Endothelial cell of umbilical vein (primary cell): ENCODE data around the gene KIAA1191. TPM values are rescaled to one million over a fixed set of nuclear protein-coding genes. Genes with fewer than 3 reads are reported as not detected.

ENCODE experiments used
- BruUV-seq: library from RNA; stranded (reverse); fragments of 400-500 nt; replicated peaks from 2 replicates; lab custom pipeline; 2021; lab: Mats Ljungman, UMichigan
- CTCF ChIA-PET: fragments of 300-600, 350-600 bp; sonication (Branson Sonifier 250); formaldehyde crosslinking; loops from one replicate; lab custom pipeline; 2021; ENCODE audit warnings: antibody characterized with exemption, inconsistent platforms; lab: Charles Lee
- POLR2A ChIA-PET: fragments of 300-600, 350-600 bp; sonication (Branson Sonifier 250); formaldehyde crosslinking; loops from one replicate; lab custom pipeline; 2021; ENCODE audit warnings: antibody characterized with exemption, inconsistent platforms; lab: Charles Lee
- DNase-seq: peaks from one replicate; pipeline ENCODE4 v3.0.0-alpha.2; 2011; ENCODE audit warnings: low read depth, low spot score
- FAIRE-seq: peaks from 2 replicates; lab custom pipeline; 2011; peaks lifted over from hg19 to GRCh38; lab: Jason Lieb, UNC
- H2AFZ ChIP-seq: 2 replicates; pipeline ENCODE4 v1.6.0; 2012; ENCODE audit warnings: low read depth, low read length, control low read depth, inconsistent platforms
- H3K27ac ChIP-seq: 2 replicates; pipeline ENCODE4 v1.5.1; 2011; ENCODE audit warnings: low read depth, mild to moderate bottlenecking, control low read depth, low read length, moderate library complexity; ENCODE audit not compliant: insufficient read depth
- H3K27me3 ChIP-seq, 2 experiments: 2 replicates each; pipeline versions ENCODE4 v1.6.0 to v1.6.1; 2011; ENCODE audit warnings: low read length in 2 of 2, mixed read lengths in 1 of 2; ENCODE audit not compliant: control insufficient read depth in 2 of 2, insufficient read depth in 2 of 2
- H3K36me3 ChIP-seq, 2 experiments: 2 replicates in 1 of 2; 3 replicates in 1 of 2; pipeline ENCODE4 v1.5.1; 2011; ENCODE audit warnings: low read length in 2 of 2, mild to moderate bottlenecking in 1 of 2, moderate library complexity in 1 of 2; ENCODE audit not compliant: control insufficient read depth in 2 of 2, insufficient read depth in 2 of 2; ENCODE audit errors: extremely low read depth in 1 of 2
- H3K4me1 ChIP-seq: 3 replicates; pipeline ENCODE4 v1.5.1; 2011; ENCODE audit warnings: mild to moderate bottlenecking, low read length; ENCODE audit not compliant: control insufficient read depth, insufficient read depth; ENCODE audit errors: extremely low read depth
- H3K4me2 ChIP-seq: 2 replicates; pipeline ENCODE4 v1.6.1; 2011; ENCODE audit warnings: low read length, control low read depth, mixed read lengths; ENCODE audit not compliant: insufficient read depth
- H3K4me3 ChIP-seq, 3 experiments: fragments of 200-600 bp in 1 of 3; sonication (generic), shearing (Covaris generic) in 1 of 3; replicated peaks in 1 of 3; 2 replicates each; pipeline ENCODE4 v1.5.1; 2011 to 2016; ENCODE audit warnings: control low read depth in 3 of 3, low read length in 3 of 3, mild to moderate bottlenecking in 2 of 3, inconsistent platforms in 1 of 3, low read depth in 1 of 3, moderate library complexity in 1 of 3; ENCODE audit not compliant: insufficient read depth in 1 of 3
- H3K79me2 ChIP-seq: 2 replicates; pipeline ENCODE4 v1.6.0; 2012; ENCODE audit warnings: low read length, inconsistent platforms; ENCODE audit not compliant: control insufficient read depth, insufficient read depth
- H3K9ac ChIP-seq: replicated peaks from 2 replicates; pipeline ENCODE3; 2011; ENCODE audit warnings: low read length, control low read depth; ENCODE audit not compliant: insufficient read depth; ENCODE audit errors: extremely low read depth
- H3K9me1 ChIP-seq: replicated peaks from 3 replicates; pipeline ENCODE4 v1.6.0; 2011; ENCODE audit warnings: mild to moderate bottlenecking, low read length; ENCODE audit not compliant: control insufficient read depth, insufficient read depth; ENCODE audit errors: extremely low read depth
- H3K9me3 ChIP-seq: replicated peaks from 2 replicates; pipeline ENCODE4 v1.5.1; 2012; ENCODE audit warnings: low read length, inconsistent platforms; ENCODE audit not compliant: control insufficient read depth, insufficient read depth
- H4K20me1 ChIP-seq: replicated peaks from 2 replicates; pipeline ENCODE3; 2011; ENCODE audit warnings: mild to moderate bottlenecking, low read length; ENCODE audit not compliant: control insufficient read depth, insufficient read depth; ENCODE audit errors: extremely low read depth
- CTCF ChIP-seq, 2 donors: IDR thresholded peaks; 1 replicate in 1 of 2; 2 replicates in 1 of 2; pipeline ENCODE4 v1.5.1; 2011; ENCODE audit warnings: low read length in 2 of 2, mild to moderate bottlenecking in 2 of 2, moderate library complexity in 2 of 2, control low read depth in 1 of 2, inconsistent platforms in 1 of 2, low read depth in 1 of 2; ENCODE audit not compliant: insufficient read depth in 1 of 2; ENCODE audit errors: extremely low read depth in 1 of 2
- EZH2 ChIP-seq: IDR thresholded peaks from 2 replicates; pipeline ENCODE4 v1.6.1; 2012; ENCODE audit warnings: borderline replicate concordance, low read depth, mild to moderate bottlenecking, moderate library complexity, low read length, inconsistent platforms; ENCODE audit not compliant: severe bottlenecking
- FOS ChIP-seq: IDR thresholded peaks from 2 replicates; pipeline ENCODE4 v1.6.1; 2011; ENCODE audit warnings: mild to moderate bottlenecking, low read length, moderate library complexity, borderline replicate concordance; ENCODE audit not compliant: insufficient read depth
- GATA2 ChIP-seq: IDR thresholded peaks from 2 replicates; pipeline ENCODE4 v1.7.0; 2011; ENCODE audit warnings: low read depth, mild to moderate bottlenecking, moderate library complexity, mixed read lengths, low read length; ENCODE audit not compliant: insufficient read length, insufficient read depth
- JUN ChIP-seq: IDR thresholded peaks from 2 replicates; pipeline ENCODE4 v1.6.1; 2011; ENCODE audit warnings: borderline replicate concordance, low read depth; ENCODE audit not compliant: insufficient read length, insufficient read depth
- MAX ChIP-seq: IDR thresholded peaks from 2 replicates; pipeline ENCODE4 v1.6.1; 2011; ENCODE audit not compliant: insufficient read depth, insufficient read length
- MYC ChIP-seq: IDR thresholded peaks from one replicate; pipeline ENCODE4 v1.6.1; 2011; ENCODE audit warnings: mild to moderate bottlenecking, low read depth, low read length
- POLR2A ChIP-seq: IDR thresholded peaks from 2 replicates; pipeline ENCODE4 v1.6.1; 2012; ENCODE audit warnings: low read depth, mild to moderate bottlenecking, control low read depth, low read length
- POLR2AphosphoS5 ChIP-seq: IDR thresholded peaks from 2 replicates; pipeline ENCODE4 v1.6.1; 2012; ENCODE audit warnings: low read depth, mild to moderate bottlenecking, control low read depth, low read length, moderate library complexity; ENCODE audit not compliant: insufficient read depth
- dilution Hi-C: fragments of 300-500 bp; cut with MboI; formaldehyde crosslinking; loops from one replicate; pipeline ENCODE4 v1.15.0; 2019; ENCODE audit warnings: low sequenced_read_pairs; ENCODE audit not compliant: extremely low pct_ligation_motif_present
- intact Hi-C: fragments of 100-400 bp; cut with micrococcal nuclease; formaldehyde crosslinking; loops from one replicate; pipeline ENCODE4 v1.10.0; 2022
- polyA plus RNA-seq, 4 experiments: library from polyadenylated mRNA; depleted of rRNA in 3 of 4; stranded (reverse) in 3 of 4; unstranded in 1 of 4; fragments of >200 nt; gene quantifications; 2 replicates each; pipeline versions ENCODE4 v1.2.1 to v1.2.3, GENCODE V29; 2011 to 2012; ENCODE audit warnings: missing spikeins in 1 of 4
- total RNA-seq: library from RNA; stranded (reverse); gene quantifications from 2 replicates; pipeline ENCODE4 v1.2.3, GENCODE V29; 2021

Gene KIAA1191
- total and polyA plus RNA-seq, 2 donors (not counting 3 experiments of a cell fraction or from before 2014, with no cell fraction given), result 114 to 116 TPM

GRCh38 chr5:176360894-176361436 is 599 bp downstream of the KIAA1191 start:
- peak overlapping the region; percentile 75 for H3K4me2 ChIP-seq
- H4K20me1 ChIP-seq, result no peaks in the 10 kb centered on the region
- BruUV-seq, result no TSS peak
- H2AFZ ChIP-seq, result peak overlapping the region; percentile 94
- H3K36me3 ChIP-seq, result peaks cover 0 to 3% of the 10 kb centered on the region in 2 experiments
- H3K9me3 ChIP-seq, result no peaks in the 10 kb centered on the region
- peak overlapping the region; percentile 83 to 99 (median 92) for H3K4me3 ChIP-seq
- no peak for TF ChIP-seq EZH2
- no peak for TF ChIP-seq GATA2
- TF ChIP-seq MYC, result no peak
- no peak for TF ChIP-seq JUN
- no peak for TF ChIP-seq CTCF (IDR thresholded peaks at IDR 0.05; ENCODE audit: extremely low read depth in 1 of 2, insufficient read depth in 1 of 2, low read depth in 1 of 2, low read length in 2 of 2)
- TF ChIP-seq POLR2A, result no peak
- TF ChIP-seq POLR2AphosphoS5, result no peak
- no peak for TF ChIP-seq MAX
- no peak for TF ChIP-seq FOS
- H3K9me1 ChIP-seq, result no peaks in the 10 kb centered on the region
- no peaks in the 10 kb centered on the region for H3K27me3 ChIP-seq
- peak overlapping the region; percentile 95 for H3K9ac ChIP-seq
- dilution Hi-C loops, result no loop called here
- FAIRE-seq, result peak; percentile 46
- intact Hi-C loops, result loop anchor here (1.0 to 10.0 kb wide), 3 partner anchors 27 to 176 kb away; partner anchors contain the start of genes HIGD2A, NOP16, RNF44 and SIMC1
- POLR2A ChIA-PET, result no interaction called here
- CTCF ChIA-PET, result interaction anchor here (1.1 to 2.9 kb wide), 3 partner anchors 11 to 1246 kb away, joined by 3 to 12 read pairs (median 4); no protein-coding TSS in a partner anchor
- peak; percentile 39 for DNase-seq
- H3K27ac ChIP-seq, result peak overlapping the region; percentile 67
- peaks cover 8% of the 10 kb centered on the region for H3K4me1 ChIP-seq
- peaks cover 42% of the 10 kb centered on the region for H3K79me2 ChIP-seq
